ENCODE results near the gene NKAIN2.

The NKAIN2 gene

DNA sequence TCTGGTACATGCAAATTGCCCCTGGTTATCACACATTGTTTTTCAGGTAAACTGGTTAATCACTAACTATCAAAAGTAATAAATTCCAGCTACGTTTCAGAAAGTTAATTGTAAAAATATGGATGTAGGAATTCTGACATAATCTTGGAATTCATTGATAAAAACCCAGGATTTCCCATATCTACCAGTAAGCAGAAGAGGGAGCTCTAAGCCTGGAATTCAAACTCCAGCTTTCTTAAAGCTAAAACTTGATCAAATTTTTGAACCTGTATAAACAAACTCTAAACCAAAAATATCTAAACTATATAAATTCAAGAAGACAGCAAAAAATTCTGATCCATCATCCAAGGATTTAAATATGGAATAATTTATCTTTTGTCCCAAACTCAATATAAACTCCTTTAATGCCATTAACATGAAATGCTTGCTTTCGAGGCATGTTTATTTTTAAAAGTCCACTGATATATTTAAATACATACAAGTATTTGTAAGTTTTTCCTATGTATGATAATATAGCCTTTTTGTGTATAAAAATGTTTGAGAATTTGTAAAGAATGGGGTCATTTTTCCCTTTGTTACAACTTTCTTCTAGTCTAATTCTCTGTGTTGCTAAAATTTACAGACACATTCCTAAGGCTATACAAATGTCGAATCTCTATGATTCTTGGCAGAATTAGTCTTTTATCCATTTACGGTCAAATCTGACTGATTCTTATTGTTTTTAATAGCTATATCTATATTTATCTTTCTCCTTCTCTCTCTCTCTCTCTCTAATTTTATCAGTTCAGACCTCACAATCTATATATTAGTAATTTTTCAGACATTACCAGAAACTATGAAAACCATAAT, 1067.2 kb downstream of the NKAIN2 start:
- no peak for DNase-seq

DNA sequence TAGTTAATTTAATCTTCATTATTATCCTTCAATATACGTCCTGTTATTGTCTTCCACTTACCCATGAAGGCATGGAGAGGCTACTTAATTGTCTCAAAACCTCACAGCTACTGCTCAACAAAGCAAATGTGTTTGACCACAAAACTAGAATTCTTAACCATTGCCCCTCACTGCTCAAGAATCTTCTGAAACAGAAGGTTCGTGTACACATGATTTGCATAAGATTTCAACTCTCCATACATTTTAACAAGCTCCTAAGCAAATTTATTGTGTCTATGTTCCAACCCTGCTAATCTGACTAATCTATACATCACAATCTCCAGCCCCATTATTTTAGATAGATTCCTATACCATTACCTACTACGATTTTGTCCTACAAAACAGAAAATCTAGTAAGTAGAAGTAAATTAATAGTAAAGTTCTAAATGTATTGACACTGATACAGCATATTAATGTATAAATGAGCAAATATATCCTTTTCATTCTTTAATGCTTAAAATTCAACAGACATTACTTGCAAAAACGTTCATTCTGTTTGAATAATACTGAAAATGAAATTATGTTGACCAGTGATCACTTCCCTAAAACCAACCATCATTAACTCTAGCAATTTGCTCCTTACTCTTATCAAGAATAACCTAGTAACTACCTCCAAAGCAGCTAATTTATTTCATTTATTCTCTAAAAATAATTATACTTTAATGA, 1068.8 kb downstream of the NKAIN2 start:
- DNase-seq = no peak

DNA sequence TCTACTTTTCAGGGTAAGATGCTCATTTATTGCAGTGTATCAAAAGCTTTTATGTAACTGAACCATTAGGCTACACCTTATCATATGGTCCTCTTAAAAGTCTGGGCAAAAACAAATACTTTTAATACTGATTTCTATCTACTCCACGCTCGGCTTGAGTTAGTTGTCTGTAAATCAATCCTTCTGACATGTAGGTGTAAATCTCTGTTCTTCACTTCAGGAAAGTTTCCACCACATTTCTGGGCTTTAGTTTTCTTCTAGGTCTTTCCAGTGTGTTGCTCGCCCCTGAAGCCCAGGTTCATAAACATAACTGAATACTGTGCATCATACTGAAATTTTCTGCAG, 1069.4 kb downstream of the NKAIN2 start:
- no peak for DNase-seq
